DLD1 (cell line): ENCODE results near the gene ACY1.

Source experiments
- in situ Hi-C: cut with HindIII; loops from 2 replicates; pipeline ENCODE4 v1.10.0; 2017; ENCODE audit warnings: low sequenced_read_pairs

The ACY1 gene

DNA sequence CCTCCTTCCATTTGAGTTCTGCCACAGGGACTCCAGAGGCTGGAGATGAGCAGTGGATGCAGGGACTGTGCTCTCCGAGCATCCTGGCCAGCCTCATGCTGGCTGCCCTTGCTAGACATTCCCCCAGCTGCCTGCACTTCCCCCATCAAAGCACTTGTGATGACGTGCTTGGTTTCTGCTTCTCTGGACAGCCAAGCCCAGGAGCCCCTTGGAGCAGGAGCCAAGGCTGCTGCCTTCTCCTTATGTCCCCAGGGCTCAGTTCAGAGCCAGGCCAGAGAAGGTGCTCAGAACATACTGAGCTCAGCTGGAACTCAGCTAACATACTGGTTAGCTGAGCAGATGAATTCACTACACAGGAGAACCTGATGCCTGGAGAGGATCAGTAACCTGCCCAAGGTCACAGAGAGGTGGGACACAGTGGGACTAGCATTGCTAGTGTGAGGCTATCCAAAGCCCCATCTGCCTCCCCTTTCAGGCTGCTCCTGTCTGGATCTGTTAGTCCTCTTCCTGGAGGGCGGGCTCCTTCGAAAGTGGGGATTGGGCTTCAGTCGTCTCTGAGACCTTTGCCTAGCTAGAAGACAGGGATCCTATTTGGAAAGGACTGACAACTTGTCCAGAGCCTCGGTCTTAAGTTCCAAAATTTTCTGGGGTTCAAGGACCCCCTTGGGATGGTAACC lies 20.3 kb upstream of the ACY1 start:
- in situ Hi-C loops, result no loop called here

- in situ Hi-C loops, result no loop called here
These were observed 19.3 kb upstream of the ACY1 start for GRCh38 chr3:51963951-51964451.

- in situ Hi-C loops, result no loop called here
These were observed 18.8 kb upstream of the ACY1 start for GRCh38 chr3:51964521-51964920.

DNA sequence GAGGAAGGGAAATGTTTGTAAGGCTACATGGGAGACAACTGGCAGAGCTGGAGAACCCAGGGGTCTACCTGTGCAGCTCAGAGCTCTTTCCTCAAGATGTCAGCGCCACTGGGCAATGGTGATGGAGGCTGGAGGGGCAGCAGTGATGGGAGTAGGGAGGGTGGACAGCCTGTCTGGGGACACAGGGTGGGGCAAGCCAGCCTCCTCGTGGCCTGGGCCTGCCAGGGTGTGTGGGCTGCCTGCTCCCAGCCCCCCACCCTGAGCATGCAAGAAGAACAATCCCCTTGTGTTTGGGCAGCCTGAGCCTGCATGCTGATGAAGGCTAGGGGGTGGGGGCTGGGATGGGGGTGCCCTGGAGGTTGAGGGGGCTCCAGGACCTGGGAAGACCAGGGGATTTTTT lies 17.3 kb upstream of the ACY1 start:
- in situ Hi-C loops, result no loop called here

GRCh38 chr3:51966486-51966885 lies 16.8 kb upstream of the ACY1 start:
- in situ Hi-C loops, result no loop called here

DNA sequence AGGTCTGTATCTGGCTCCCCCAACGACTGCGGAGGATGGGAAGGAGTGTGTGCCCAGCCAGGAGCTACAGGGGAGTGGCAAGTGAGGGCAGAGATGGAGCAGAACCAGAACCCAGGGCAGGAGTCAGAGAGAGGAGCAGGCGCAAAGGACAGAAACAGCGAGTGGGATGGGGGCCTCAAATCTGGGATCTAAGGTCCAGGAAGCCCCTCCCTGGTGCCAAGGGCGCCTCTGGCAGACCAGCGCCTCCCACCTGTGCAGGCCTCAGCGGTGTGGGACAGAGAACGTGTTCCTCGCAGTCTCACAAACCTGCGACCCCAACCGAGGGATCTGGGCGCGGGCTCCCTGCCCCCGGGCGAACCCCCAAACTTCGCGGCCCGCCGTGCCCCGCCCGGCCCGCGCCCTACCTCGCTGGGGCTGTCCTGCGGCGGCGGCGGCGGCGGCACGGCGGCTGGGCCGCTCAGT lies 16.4 kb upstream of the ACY1 start:
- in situ Hi-C loops, result no loop called here

GRCh38 chr3:51967384-51968169 lies 15.8 kb upstream of the ACY1 start, which contains the start of gene PCBP4:
Gene PCBP4 (minus strand): TSS chr3:51967454. CDS start chr3:51961240, 6,214 bp downstream.
- in situ Hi-C loops, result no loop called here

GRCh38 chr3:51968170-51968775 lies 15.1 kb upstream of the ACY1 start:
- in situ Hi-C loops, result no loop called here

- in situ Hi-C loops, result no loop called here
These were observed 14.3 kb upstream of the ACY1 start for GRCh38 chr3:51968883-51969678.

- in situ Hi-C loops, result no loop called here
These were observed 13.5 kb upstream of the ACY1 start for GRCh38 chr3:51969841-51970240.

DNA sequence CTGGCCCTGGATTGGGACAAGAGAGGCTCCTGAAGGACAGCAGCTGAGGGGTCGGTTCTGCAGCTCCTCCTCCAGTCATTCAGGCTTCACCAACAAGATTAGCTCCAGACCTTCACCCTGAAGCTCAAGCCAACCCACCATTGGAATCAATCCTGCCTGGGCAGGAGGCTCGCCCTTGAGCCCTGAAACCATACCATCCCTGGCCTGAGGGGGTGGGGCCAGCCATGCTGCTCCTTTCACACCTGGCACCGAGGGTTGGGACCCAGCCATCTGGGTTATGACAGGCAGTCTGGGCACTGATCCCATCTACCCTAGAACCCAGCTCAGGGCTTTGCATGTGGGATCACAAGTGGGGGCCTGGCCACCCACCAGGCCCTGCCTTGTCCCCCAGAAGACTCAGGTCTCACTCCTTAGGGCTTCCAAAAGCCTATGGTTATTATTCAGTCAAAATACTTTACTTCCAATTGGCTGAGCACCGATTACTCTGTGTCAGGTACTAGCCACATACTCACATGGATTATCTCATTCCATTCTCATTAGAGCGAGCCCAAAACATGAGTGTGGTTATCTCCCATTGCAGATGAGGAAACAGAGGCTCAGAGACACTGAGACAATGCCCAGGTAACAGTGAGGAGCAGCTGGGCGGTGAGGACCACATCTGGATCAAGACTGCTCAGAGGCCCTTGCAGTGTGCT lies 12.6 kb upstream of the ACY1 start:
- in situ Hi-C loops, result no loop called here

- in situ Hi-C loops, result no loop called here
These were observed 12.0 kb upstream of the ACY1 start for GRCh38 chr3:51971350-51971749.

GRCh38 chr3:51974277-51974962 lies 8.9 kb upstream of the ACY1 start:
- in situ Hi-C loops, result no loop called here

- in situ Hi-C loops, result no loop called here
These were observed 8.1 kb upstream of the ACY1 start, which contains the start of gene ABHD14A for GRCh38 chr3:51974963-51975851. Gene ABHD14A (plus strand): TSS chr3:51975064. CDS start chr3:51975136, 72 bp downstream.

DNA sequence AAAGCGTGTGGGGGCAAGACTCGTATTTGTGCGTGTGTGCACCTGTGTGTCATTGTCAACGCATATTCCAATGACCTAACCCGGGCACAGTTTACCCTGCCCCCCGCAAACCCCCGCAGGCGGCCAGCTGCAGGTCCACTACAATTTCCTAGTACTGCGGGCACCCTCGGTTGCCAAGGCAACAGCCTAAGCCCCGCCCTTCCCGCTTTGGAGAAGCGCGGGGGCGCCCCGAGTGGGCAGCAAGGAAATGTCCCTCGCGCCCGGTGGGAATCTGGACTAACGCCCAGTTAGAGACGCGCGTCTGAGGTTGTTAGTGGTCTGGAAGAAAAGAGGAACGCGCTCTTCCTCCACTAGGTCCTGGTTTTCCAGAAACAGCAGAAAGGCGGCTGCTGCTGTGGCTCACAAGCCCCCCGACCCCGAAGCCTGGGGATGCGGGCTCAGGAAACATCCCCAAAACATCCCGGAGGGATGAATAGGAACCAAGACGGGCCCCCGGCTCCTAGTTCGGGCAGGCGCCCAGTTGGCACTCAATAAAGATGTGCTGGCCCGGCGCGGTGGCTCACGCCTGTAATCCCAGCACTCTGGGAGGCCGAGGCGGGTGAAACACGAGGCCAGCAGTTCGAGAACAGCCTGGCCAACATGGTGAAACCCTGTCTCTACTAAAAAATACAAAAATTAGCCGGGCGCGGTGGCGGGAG lies 7.3 kb upstream of the ACY1 start:
- in situ Hi-C loops, result no loop called here

GRCh38 chr3:51977446-51978142 lies 5.7 kb upstream of the ACY1 start:
- in situ Hi-C loops, result no loop called here

- in situ Hi-C loops, result no loop called here
These were observed 5.2 kb upstream of the ACY1 start for GRCh38 chr3:51978143-51978502.
